ENCODE results near the gene C2orf42. TPM values are rescaled to one million over a fixed set of nuclear protein-coding genes. Genes with fewer than 3 reads are reported as not detected.

The C2orf42 gene
- polyA plus RNA-seq, 3 donors: 3.0 to 5.5 (median 4.0) TPM

- Histone ChIP-seq H3K27ac (ENCODE audit: low read depth in 1 of 2, low read length in 2 of 2) (peak overlapping the region; percentile 37 to 53), H2AFZ (ENCODE audit: insufficient read depth, low read depth, low read length, poor library complexity, severe bottlenecking) (peak overlapping the region; percentile 70), H3K79me2 (ENCODE audit: insufficient read depth, low read length) (no peaks in the 10 kb centered on the region), H3K27me3 (ENCODE audit: control insufficient read depth in 2 of 2, insufficient read depth in 2 of 2, low read length in 2 of 2) (no peaks in the 10 kb centered on the region), H3K4me3 (replicated peaks in 1 of 3; ENCODE audit: low read depth in 2 of 3, low read length in 3 of 3) (peak overlapping the region in 1 of 3 experiments; percentile 43), H4K20me1 (ENCODE audit: insufficient read depth, low read length) (no peaks in the 10 kb centered on the region), H3K9ac (ENCODE audit: insufficient read depth, low read length, poor library complexity, severe bottlenecking) (no peak overlapping the region), H3K4me1 (ENCODE audit: control insufficient read depth in 1 of 2, insufficient read depth in 2 of 2, low read length in 2 of 2) (peaks cover 38 to 53% of the 10 kb centered on the region in 2 donors), H3K36me3 (replicated peaks in 1 of 2; ENCODE audit: control insufficient read depth in 1 of 2, insufficient read depth in 2 of 2, low read length in 2 of 2) (no peaks in the 10 kb centered on the region), H3K9me3 (replicated peaks in 1 of 2; ENCODE audit: control insufficient read depth in 1 of 2, insufficient read depth in 1 of 2, low read length in 2 of 2) (no peaks in the 10 kb centered on the region), H3K4me2 (replicated peaks; ENCODE audit: extremely low read depth, low read length, poor library complexity, severe bottlenecking) (peak overlapping the region; percentile 42)
- Mint-ChIP-seq H3K36me3 (no peaks in the 10 kb centered on the region), H3K27me3 (ENCODE audit: low read depth in 3 of 3) (no peaks in the 10 kb centered on the region), H3K4me1 (peaks cover 43% of the 10 kb centered on the region), H3K27ac (peak overlapping the region in 5 of 7 donors; percentile 20 to 62 (median 41)), H3K4me3 (peak overlapping the region in 1 of 2 donors; percentile 47), H3K9me3 (no peaks in the 10 kb centered on the region)
- no peak for TF ChIP-seq CTCF (IDR thresholded peaks at IDR 0.05)
- 38% methylated on average over 8 of the region's 8 CpGs for WGBS (ENCODE audit: insufficient coverage)
- peak in 2 of 3 donors; percentile 43 to 90 for DNase-seq
- intact Hi-C loops (cut with micrococcal nuclease): no loop called here
Measured at GRCh38 chr2:70115646-70116442, 75.0 kb downstream of the C2orf42 start.

GRCh38 chr2:70113359-70114070, 77.3 kb downstream of the C2orf42 start:
- Mint-ChIP-seq H3K4me1 (peaks cover 50% of the 10 kb centered on the region), H3K4me3 (no peak overlapping the region), H3K27me3 (ENCODE audit: low read depth in 3 of 3) (no peaks in the 10 kb centered on the region), H3K9me3 (no peaks in the 10 kb centered on the region), H3K36me3 (no peaks in the 10 kb centered on the region), H3K27ac (peak overlapping the region in 2 of 7 donors; percentile 10 to 50)
- no peaks in the 10 kb centered on the region for H3K79me2 ChIP-seq (ENCODE audit: insufficient read depth, low read length)
- WGBS (ENCODE audit: insufficient coverage): 90% methylated on average over 4 of the region's 4 CpGs
- H3K4me1 ChIP-seq (ENCODE audit: control insufficient read depth in 1 of 2, insufficient read depth in 2 of 2, low read length in 2 of 2): peaks cover 42 to 67% of the 10 kb centered on the region in 2 donors
- H3K36me3 ChIP-seq (replicated peaks in 1 of 2; ENCODE audit: control insufficient read depth in 1 of 2, insufficient read depth in 2 of 2, low read length in 2 of 2): no peaks in the 10 kb centered on the region
- DNase-seq: no peak
- H4K20me1 ChIP-seq (ENCODE audit: insufficient read depth, low read length): no peaks in the 10 kb centered on the region
- H3K4me2 ChIP-seq (replicated peaks; ENCODE audit: extremely low read depth, low read length, poor library complexity, severe bottlenecking): no peak overlapping the region
- H3K27me3 ChIP-seq (ENCODE audit: control insufficient read depth in 2 of 2, insufficient read depth in 2 of 2, low read length in 2 of 2): no peaks in the 10 kb centered on the region
- no peak overlapping the region for H3K4me3 ChIP-seq (replicated peaks in 1 of 3; ENCODE audit: low read depth in 2 of 3, low read length in 3 of 3)
- H2AFZ ChIP-seq (ENCODE audit: insufficient read depth, low read depth, low read length, poor library complexity, severe bottlenecking): no peak overlapping the region
- intact Hi-C loops (cut with micrococcal nuclease): no loop called here
- H3K9me3 ChIP-seq (replicated peaks in 1 of 2; ENCODE audit: control insufficient read depth in 1 of 2, insufficient read depth in 1 of 2, low read length in 2 of 2): no peaks in the 10 kb centered on the region
- TF ChIP-seq CTCF (IDR thresholded peaks at IDR 0.05): no peak
- H3K27ac ChIP-seq (ENCODE audit: low read depth in 1 of 2, low read length in 2 of 2): no peak overlapping the region
- H3K9ac ChIP-seq (ENCODE audit: insufficient read depth, low read length, poor library complexity, severe bottlenecking): no peak overlapping the region

All from CD14-positive monocyte (primary cell).